Fibroblast of lung (primary cell): ENCODE measurements around the gene TRIM40. TPM values are rescaled to one million over a fixed set of nuclear protein-coding genes. Genes with fewer than 3 reads are reported as not detected.

Experiments used
- DNase-seq, 2 donors: peaks; one replicate each; pipeline versions ENCODE4 v3.0.0 to v3.0.0-alpha.2; 2010; ENCODE audit warnings: low read depth in 2 of 2
- H2AFZ ChIP-seq: 2 replicates; pipeline ENCODE4 v1.5.1; 2012; ENCODE audit warnings: low read length, control low read depth, inconsistent platforms
- H3K27ac ChIP-seq: 2 replicates; pipeline ENCODE4 v1.5.1; 2011; ENCODE audit warnings: low read length, control low read depth; ENCODE audit not compliant: insufficient read depth
- H3K27me3 ChIP-seq: 2 replicates; pipeline ENCODE4 v1.5.1; 2011; ENCODE audit warnings: mild to moderate bottlenecking, low read length; ENCODE audit not compliant: control insufficient read depth, insufficient read depth
- H3K36me3 ChIP-seq: 2 replicates; pipeline ENCODE4 v1.5.1; 2011; ENCODE audit warnings: low read length; ENCODE audit not compliant: control insufficient read depth, insufficient read depth
- H3K4me1 ChIP-seq: 2 replicates; pipeline ENCODE4 v1.5.1; 2011; ENCODE audit warnings: low read length; ENCODE audit not compliant: control insufficient read depth, insufficient read depth; ENCODE audit errors: extremely low read depth
- H3K4me2 ChIP-seq: 2 replicates; pipeline ENCODE4 v1.5.1; 2011; ENCODE audit warnings: low read length, control low read depth; ENCODE audit not compliant: insufficient read depth; ENCODE audit errors: extremely low read depth
- H3K4me3 ChIP-seq, 4 experiments: fragments of 200-600 bp in 1 of 4; sonication (generic) in 1 of 4; replicated peaks in 1 of 4; 2 replicates each; pipeline ENCODE4 v1.5.1; 2011 to 2016; ENCODE audit warnings: low read length in 4 of 4, low read depth in 3 of 4, mild to moderate bottlenecking in 3 of 4, control low read depth in 2 of 4, inconsistent platforms in 1 of 4, mixed read lengths in 1 of 4; ENCODE audit not compliant: insufficient read depth in 1 of 4; ENCODE audit errors: control extremely low read depth in 1 of 4
- H3K79me2 ChIP-seq: 2 replicates; pipeline ENCODE4 v1.5.1; 2012; ENCODE audit warnings: mild to moderate bottlenecking, low read length, inconsistent platforms; ENCODE audit not compliant: control insufficient read depth, insufficient read depth
- H3K9ac ChIP-seq: 2 replicates; pipeline ENCODE4 v1.5.1; 2011; ENCODE audit warnings: mild to moderate bottlenecking, low read length, control low read depth; ENCODE audit not compliant: insufficient read depth
- H3K9me3 ChIP-seq: 2 replicates; pipeline ENCODE4 v1.5.1; 2012; ENCODE audit warnings: low read depth, low read length; ENCODE audit not compliant: control insufficient read depth, insufficient read depth
- H4K20me1 ChIP-seq: 2 replicates; pipeline ENCODE4 v1.5.1; 2011; ENCODE audit warnings: low read length; ENCODE audit not compliant: control insufficient read depth, insufficient read depth; ENCODE audit errors: extremely low read depth
- EZH2 ChIP-seq: IDR thresholded peaks from 2 replicates; pipeline ENCODE4 v1.5.1; 2012; ENCODE audit warnings: low read length, control low read depth, mild to moderate bottlenecking; ENCODE audit errors: missing control alignments
- polyA plus RNA-seq, 2 donors: library from polyadenylated mRNA; depleted of rRNA in 1 of 2; stranded (reverse) in 1 of 2; unstranded in 1 of 2; fragments of >200 nt; gene quantifications; 2 replicates each; pipeline ENCODE4 v1.2.1, GENCODE V29; 2011 to 2012; ENCODE audit warnings: missing spikeins in 1 of 2
- total RNA-seq: library from RNA; depleted of rRNA; stranded (reverse); fragments of >200 nt; gene quantifications from 2 replicates; pipeline ENCODE4 v1.2.1, GENCODE V29; 2014
- TF ChIP-seq, protein P1 (sequence below), 2 donors: IDR thresholded peaks in 1 of 2; conservative IDR thresholded peaks in 1 of 2; 1 replicate in 1 of 2; 2 replicates in 1 of 2; pipeline ENCODE4 v1.5.1; 2011 to 2012; ENCODE audit warnings: low read length in 2 of 2, control low read depth in 1 of 2, inconsistent platforms in 1 of 2, low read depth in 1 of 2, mild to moderate bottlenecking in 1 of 2

Gene TRIM40
- total and polyA plus RNA-seq, 2 donors (not counting 1 experiment from before 2014, with no cell fraction given) = not detected

DNA sequence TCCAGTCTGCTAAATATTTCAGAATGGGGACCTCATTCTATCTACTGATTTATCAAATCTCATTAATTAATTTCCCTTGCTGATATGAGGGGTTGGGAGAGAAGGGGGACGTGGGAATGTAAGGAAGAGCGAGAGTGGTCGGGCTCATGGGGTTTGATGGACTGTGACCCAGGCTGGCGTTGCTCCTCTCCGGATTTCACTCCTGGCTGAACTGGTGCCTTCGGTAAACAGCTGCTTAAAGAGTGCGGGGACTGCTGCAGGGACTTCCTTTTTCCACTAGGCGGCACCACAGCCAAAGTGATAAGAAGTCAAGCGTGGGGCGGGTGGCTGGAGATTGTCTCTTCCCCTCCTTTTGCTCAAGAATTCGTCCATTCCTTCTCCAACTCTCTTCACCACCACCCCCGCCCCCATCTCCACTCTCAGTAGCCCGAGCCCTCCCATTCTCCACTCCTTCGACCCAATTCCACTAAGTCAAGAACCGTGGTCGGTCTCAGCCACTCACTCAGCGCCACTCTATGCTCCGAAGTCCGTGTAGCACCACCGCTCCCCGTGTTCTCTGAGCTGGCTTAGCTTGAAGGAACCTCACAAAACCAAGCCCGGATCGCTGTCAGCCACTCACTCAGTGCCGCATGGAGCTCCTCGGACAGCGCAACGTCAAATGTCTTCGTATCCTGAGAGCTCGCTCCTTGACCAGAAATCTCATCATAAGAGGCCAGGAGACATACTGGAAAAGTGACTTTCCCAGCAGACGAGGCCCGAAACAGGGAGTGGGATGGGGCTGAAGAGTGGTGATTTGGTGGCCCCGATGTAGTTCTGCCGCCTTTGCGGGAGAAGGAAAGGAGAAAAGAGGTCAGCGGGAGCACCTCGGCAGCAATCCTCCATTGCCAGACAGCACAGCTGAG lies 32.7 kb upstream of the TRIM40 start:
- Histone ChIP-seq H3K4me1 (peaks cover 3% of the 10 kb centered on the region), H3K79me2 (no peaks in the 10 kb centered on the region), H3K4me3 (peak overlapping the region; percentile 28 to 50 (median 42)), H3K27ac (no peak overlapping the region), H4K20me1 (no peaks in the 10 kb centered on the region), H3K4me2 (peak overlapping the region; percentile 91), H3K9ac (no peak overlapping the region), H3K9me3 (no peaks in the 10 kb centered on the region), H2AFZ (peak overlapping the region; percentile 73), H3K27me3 (peaks cover 25% of the 10 kb centered on the region), H3K36me3 (no peaks in the 10 kb centered on the region)
- TF ChIP-seq, protein P1, sequence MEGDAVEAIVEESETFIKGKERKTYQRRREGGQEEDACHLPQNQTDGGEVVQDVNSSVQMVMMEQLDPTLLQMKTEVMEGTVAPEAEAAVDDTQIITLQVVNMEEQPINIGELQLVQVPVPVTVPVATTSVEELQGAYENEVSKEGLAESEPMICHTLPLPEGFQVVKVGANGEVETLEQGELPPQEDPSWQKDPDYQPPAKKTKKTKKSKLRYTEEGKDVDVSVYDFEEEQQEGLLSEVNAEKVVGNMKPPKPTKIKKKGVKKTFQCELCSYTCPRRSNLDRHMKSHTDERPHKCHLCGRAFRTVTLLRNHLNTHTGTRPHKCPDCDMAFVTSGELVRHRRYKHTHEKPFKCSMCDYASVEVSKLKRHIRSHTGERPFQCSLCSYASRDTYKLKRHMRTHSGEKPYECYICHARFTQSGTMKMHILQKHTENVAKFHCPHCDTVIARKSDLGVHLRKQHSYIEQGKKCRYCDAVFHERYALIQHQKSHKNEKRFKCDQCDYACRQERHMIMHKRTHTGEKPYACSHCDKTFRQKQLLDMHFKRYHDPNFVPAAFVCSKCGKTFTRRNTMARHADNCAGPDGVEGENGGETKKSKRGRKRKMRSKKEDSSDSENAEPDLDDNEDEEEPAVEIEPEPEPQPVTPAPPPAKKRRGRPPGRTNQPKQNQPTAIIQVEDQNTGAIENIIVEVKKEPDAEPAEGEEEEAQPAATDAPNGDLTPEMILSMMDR (conservative IDR thresholded peaks at IDR 0.05 in 1 of 2, IDR thresholded peaks at IDR 0.05 in 1 of 2; ENCODE audit: low read depth in 1 of 2, low read length in 2 of 2) = peak; percentile 90 to 91
- peak; percentile 64 for TF ChIP-seq EZH2
- peak; percentile 71 to 84 for DNase-seq

DNA sequence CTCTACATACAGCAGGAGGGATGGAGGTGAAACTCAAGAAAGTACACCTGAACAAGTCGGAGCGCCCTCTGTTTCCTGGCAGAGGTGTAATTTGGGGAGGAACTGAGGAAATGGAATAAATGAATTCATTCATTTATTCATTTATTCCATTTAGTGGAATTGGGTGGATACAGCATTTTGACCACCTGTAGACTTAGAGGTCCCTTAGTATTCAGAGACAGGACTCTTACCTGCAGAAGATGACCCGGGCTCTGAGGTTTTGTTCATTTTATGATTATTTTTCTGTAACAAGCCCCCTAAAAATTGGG lies 32.1 kb upstream of the TRIM40 start:
- Histone ChIP-seq H3K4me3 (peak overlapping the region in 1 of 4 experiments; percentile 49), H3K79me2 (no peaks in the 10 kb centered on the region), H3K9me3 (no peaks in the 10 kb centered on the region), H3K4me1 (peaks cover 3% of the 10 kb centered on the region), H3K36me3 (no peaks in the 10 kb centered on the region), H2AFZ (no peak overlapping the region), H3K27ac (no peak overlapping the region), H3K4me2 (peak overlapping the region; percentile 91), H3K9ac (no peak overlapping the region), H3K27me3 (peaks cover 25% of the 10 kb centered on the region), H4K20me1 (no peaks in the 10 kb centered on the region)
- DNase-seq = no peak
- TF ChIP-seq, protein P1 (conservative IDR thresholded peaks at IDR 0.05 in 1 of 2, IDR thresholded peaks at IDR 0.05 in 1 of 2; ENCODE audit: low read depth in 1 of 2, low read length in 2 of 2) = no peak
- TF ChIP-seq EZH2 = no peak

DNA sequence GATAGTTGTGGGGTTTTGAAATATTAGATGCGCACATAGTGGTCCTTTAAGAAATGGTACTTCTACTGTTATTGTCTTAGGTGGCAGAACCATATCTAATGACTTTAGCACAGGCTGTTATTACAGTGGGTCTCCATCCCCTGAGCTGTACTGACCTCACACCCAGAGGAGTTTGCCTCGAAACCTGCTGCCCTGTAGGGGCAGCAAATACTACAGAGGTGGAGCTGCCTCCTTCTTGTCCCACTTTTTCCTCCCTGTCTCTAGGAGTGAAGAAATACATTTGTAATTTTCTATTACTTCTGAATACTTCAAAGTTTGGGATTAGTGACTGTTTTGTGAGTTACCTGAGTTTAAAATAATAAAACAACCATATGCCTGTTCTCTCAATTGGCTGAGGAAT lies 31.3 kb upstream of the TRIM40 start:
- no peak overlapping the region for H3K4me3 ChIP-seq
- H3K4me1 ChIP-seq = peaks cover 3% of the 10 kb centered on the region
- TF ChIP-seq, protein P1 (conservative IDR thresholded peaks at IDR 0.05 in 1 of 2, IDR thresholded peaks at IDR 0.05 in 1 of 2; ENCODE audit: low read depth in 1 of 2, low read length in 2 of 2) = no peak
- TF ChIP-seq EZH2 = no peak
- no peak overlapping the region for H3K27ac ChIP-seq
- H3K27me3 ChIP-seq = peaks cover 19% of the 10 kb centered on the region
- H2AFZ ChIP-seq = no peak overlapping the region
- H3K9me3 ChIP-seq = no peaks in the 10 kb centered on the region
- H4K20me1 ChIP-seq = no peaks in the 10 kb centered on the region
- H3K9ac ChIP-seq = no peak overlapping the region
- H3K79me2 ChIP-seq = no peaks in the 10 kb centered on the region
- H3K4me2 ChIP-seq = no peak overlapping the region
- H3K36me3 ChIP-seq = no peaks in the 10 kb centered on the region
- no peak for DNase-seq
